AG09309 (cell line): ENCODE results near the gene TMEM14C.

Experiments
- DNase-seq: peaks from one replicate; pipeline ENCODE4 v3.0.0-alpha.2; 2010; ENCODE audit warnings: low read depth
- H3K4me3 ChIP-seq: 2 replicates; pipeline ENCODE4 v1.5.1; 2011; ENCODE audit warnings: mild to moderate bottlenecking, low read depth, low read length, moderate library complexity; ENCODE audit not compliant: control insufficient read depth
- CTCF ChIP-seq: IDR thresholded peaks from 2 replicates; pipeline ENCODE4 v1.5.1; 2011; ENCODE audit warnings: mild to moderate bottlenecking, low read depth, low read length, inconsistent platforms; ENCODE audit not compliant: insufficient read depth, control insufficient read depth; ENCODE audit errors: missing control alignments

Gene TMEM14C

GRCh38 chr6:10685092-10685915 is 37.6 kb upstream of the TMEM14C start:
- TF ChIP-seq CTCF, result no peak
- no peak for DNase-seq
- no peak overlapping the region for H3K4me3 ChIP-seq

GRCh38 chr6:10686901-10687300 is 36.0 kb upstream of the TMEM14C start:
- no peak overlapping the region for H3K4me3 ChIP-seq
- no peak for TF ChIP-seq CTCF
- DNase-seq, result no peak

- no peak overlapping the region for H3K4me3 ChIP-seq
- DNase-seq, result no peak
- TF ChIP-seq CTCF, result no peak
These were observed 35.3 kb upstream of the TMEM14C start for GRCh38 chr6:10687582-10687981.

GRCh38 chr6:10690651-10691445 is 32.0 kb upstream of the TMEM14C start:
- H3K4me3 ChIP-seq, result no peak overlapping the region
- no peak for DNase-seq
- TF ChIP-seq CTCF, result no peak

GRCh38 chr6:10692965-10693538 is 29.8 kb upstream of the TMEM14C start:
- TF ChIP-seq CTCF, result no peak
- peak overlapping the region; percentile 91 for H3K4me3 ChIP-seq
- no peak for DNase-seq

- peak; percentile 74 for DNase-seq
- TF ChIP-seq CTCF, result no peak
- peak within 1 kb of the TSS; percentile 91 for H3K4me3 ChIP-seq
These were observed 28.4 kb upstream of the TMEM14C start, which contains the start of the genes C6orf52 and PAK1IP1 for GRCh38 chr6:10694302-10695085. Gene C6orf52 (minus strand): TSS chr6:10694616. CDS start chr6:10687550, 7,066 bp downstream. Gene PAK1IP1 (plus strand): TSS chr6:10694972. CDS start chr6:10694986, 14 bp downstream.
